IMR-90 (cell line): Measurements from ENCODE around the gene MOCS2. TPM values are rescaled to one million over a fixed set of nuclear protein-coding genes. Genes with fewer than 3 reads are reported as not detected.

Experiments used
- ATAC-seq: fragments of 200-7000 bp; cut with Tn5 transposase; 2 replicates; pipeline ENCODE4 v1.9.1; 2020; ENCODE audit warnings: low read depth, mild to moderate bottlenecking, moderate library complexity
- BruUV-seq: library from RNA; stranded (reverse); fragments of 400-500 nt; replicated peaks from 2 replicates; lab custom pipeline; 2021; lab: Mats Ljungman, UMichigan
- CTCF ChIA-PET: fragments of 300-600 bp; formaldehyde crosslinking; extraction: SDS; loops from one replicate; lab custom pipeline; 2021; ENCODE audit warnings: antibody characterized with exemption; lab: Yijun Ruan, JAX
- POLR2A ChIA-PET: fragments of 300-600 bp; sonication (Branson Sonifier 250); formaldehyde crosslinking; loops from one replicate; lab custom pipeline; 2022; ENCODE audit warnings: antibody characterized with exemption; ENCODE audit not compliant: unreplicated experiment; lab: Charles Lee
- DNase-seq: peaks from one replicate; pipeline ENCODE4 v3.0.0; 2013
- H2AFZ ChIP-seq: replicated peaks from 2 replicates; pipeline ENCODE3; 2013; ENCODE audit warnings: low read length, mild to moderate bottlenecking; ENCODE audit not compliant: poor library complexity
- H2AK5ac ChIP-seq: 2 replicates; pipeline ENCODE4 v1.6.1; 2013; ENCODE audit warnings: low read depth, low read length, inconsistent platforms
- H2AK9ac ChIP-seq: replicated peaks from 2 replicates; pipeline ENCODE3; 2013; ENCODE audit warnings: mild to moderate bottlenecking, low read depth, low read length, moderate library complexity; ENCODE audit not compliant: poor library complexity
- H2BK120ac ChIP-seq: 2 replicates; pipeline ENCODE4 v1.6.1; 2013; ENCODE audit warnings: low read depth, low read length, inconsistent platforms
- H2BK15ac ChIP-seq: 3 replicates; pipeline ENCODE4 v1.6.1; 2013; ENCODE audit warnings: low read depth, low read length, inconsistent platforms
- H2BK20ac ChIP-seq: 2 replicates; pipeline ENCODE4 v1.6.1; 2013; ENCODE audit warnings: low read depth, mild to moderate bottlenecking, inconsistent platforms, low read length, moderate library complexity
- H2BK5ac ChIP-seq: 2 replicates; pipeline ENCODE4 v1.6.1; 2013; ENCODE audit warnings: mild to moderate bottlenecking, low read depth, low read length, inconsistent platforms; ENCODE audit not compliant: poor library complexity, severe bottlenecking
- H3K14ac ChIP-seq: replicated peaks from 2 replicates; pipeline ENCODE4 v1.6.1; 2013; ENCODE audit warnings: low read depth, low read length, inconsistent platforms
- H3K18ac ChIP-seq: 2 replicates; pipeline ENCODE4 v1.6.1; 2013; ENCODE audit warnings: low read depth, low read length, control low read depth
- H3K23ac ChIP-seq: 2 replicates; pipeline ENCODE4 v1.6.1; 2013; ENCODE audit warnings: low read depth, low read length, inconsistent platforms
- H3K27ac ChIP-seq: 2 replicates; pipeline ENCODE4 v1.5.1; 2013; ENCODE audit warnings: mild to moderate bottlenecking, control low read depth, low read length; ENCODE audit not compliant: insufficient read depth
- H3K27me3 ChIP-seq: 2 replicates; pipeline ENCODE4 v1.6.1; 2013; ENCODE audit warnings: low read length; ENCODE audit not compliant: control insufficient read depth, insufficient read depth
- H3K36me3 ChIP-seq: 2 replicates; pipeline ENCODE4 v1.6.1; 2013; ENCODE audit warnings: low read length, mixed read lengths; ENCODE audit not compliant: control insufficient read depth, insufficient read depth
- H3K4ac ChIP-seq: 2 replicates; pipeline ENCODE4 v1.6.1; 2013; ENCODE audit warnings: low read depth, low read length, inconsistent platforms
- H3K4me1 ChIP-seq: 2 replicates; pipeline ENCODE4 v1.6.1; 2013; ENCODE audit warnings: low read length, mixed read lengths; ENCODE audit not compliant: control insufficient read depth, insufficient read depth
- H3K4me2 ChIP-seq: 2 replicates; pipeline ENCODE4 v1.6.1; 2013; ENCODE audit warnings: low read depth, mild to moderate bottlenecking, control low read depth, low read length, moderate library complexity
- H3K4me3 ChIP-seq: 2 replicates; pipeline ENCODE4 v1.5.1; 2013; ENCODE audit warnings: low read depth, mild to moderate bottlenecking, control low read depth, low read length, moderate library complexity; ENCODE audit not compliant: insufficient read depth
- H3K56ac ChIP-seq: 2 replicates; pipeline ENCODE4 v1.6.1; 2013; ENCODE audit warnings: low read length, inconsistent platforms; ENCODE audit not compliant: insufficient read depth; ENCODE audit errors: extremely low read depth
- H3K79me1 ChIP-seq, 2 experiments: 2 replicates each; pipeline ENCODE4 v1.6.1; 2013; ENCODE audit warnings: low read length in 2 of 2, inconsistent platforms in 1 of 2, low read depth in 1 of 2
- H3K9ac ChIP-seq: 2 replicates; pipeline ENCODE4 v1.6.1; 2013; ENCODE audit warnings: low read depth, low read length, control low read depth
- H3K9me1 ChIP-seq: 2 replicates; pipeline ENCODE4 v1.6.1; 2013; ENCODE audit warnings: low read length, inconsistent platforms; ENCODE audit not compliant: insufficient read depth
- H3K9me3 ChIP-seq: 2 replicates; pipeline ENCODE4 v1.6.1; 2013; ENCODE audit warnings: low read length; ENCODE audit not compliant: control insufficient read depth, insufficient read depth
- H4K20me1 ChIP-seq: 2 replicates; pipeline ENCODE4 v1.6.1; 2013; ENCODE audit warnings: low read length, inconsistent platforms; ENCODE audit not compliant: insufficient read depth
- H4K5ac ChIP-seq: 2 replicates; pipeline ENCODE4 v1.6.1; 2013; ENCODE audit warnings: mild to moderate bottlenecking, low read depth, low read length, control low read depth
- H4K8ac ChIP-seq, 2 experiments: 2 replicates each; pipeline ENCODE4 v1.6.1; 2013; ENCODE audit warnings: low read depth in 2 of 2, low read length in 2 of 2, control low read depth in 1 of 2, inconsistent platforms in 1 of 2
- H4K91ac ChIP-seq: 2 replicates; pipeline ENCODE4 v1.6.1; 2013; ENCODE audit warnings: low read depth, low read length, inconsistent platforms; ENCODE audit not compliant: insufficient read depth
- BHLHE40 ChIP-seq: fragments of 150-350 bp; IDR thresholded peaks from 2 replicates; pipeline ENCODE4 v1.6.1; 2016; ENCODE audit warnings: mild to moderate bottlenecking, low read depth, low read length
- CEBPB ChIP-seq: IDR thresholded peaks from 2 replicates; pipeline ENCODE4 v1.6.1; 2012; ENCODE audit warnings: low read depth, low read length, improper control_type of control experiment
- CHD1 ChIP-seq: IDR thresholded peaks from 2 replicates; pipeline ENCODE4 v1.6.1; 2012; ENCODE audit warnings: low read depth, low read length, improper control_type of control experiment
- ELK1 ChIP-seq: fragments of 150-350 bp; IDR thresholded peaks from 2 replicates; pipeline ENCODE4 v1.6.1; 2016; ENCODE audit warnings: low read depth, mild to moderate bottlenecking, low read length, moderate library complexity, borderline replicate concordance
- FOS ChIP-seq: fragments of 150-350 bp; IDR thresholded peaks from 2 replicates; pipeline ENCODE4 v1.6.1; 2016; ENCODE audit warnings: low read depth, low read length
- MAFK ChIP-seq: IDR thresholded peaks from 2 replicates; pipeline ENCODE4 v1.6.1; 2012; ENCODE audit warnings: low read depth, low read length, improper control_type of control experiment
- MAZ ChIP-seq: IDR thresholded peaks from 2 replicates; pipeline ENCODE4 v1.6.1; 2012; ENCODE audit warnings: low read depth, mild to moderate bottlenecking, low read length, improper control_type of control experiment, moderate library complexity, borderline replicate concordance
- MXI1 ChIP-seq: IDR thresholded peaks from 2 replicates; pipeline ENCODE4 v1.6.1; 2012; ENCODE audit warnings: low read depth, mild to moderate bottlenecking, low read length, moderate library complexity, borderline replicate concordance
- NFE2L2 ChIP-seq: fragments of 150-350 bp; IDR thresholded peaks from 2 replicates; pipeline ENCODE4 v1.6.1; 2016; ENCODE audit warnings: low read depth, mild to moderate bottlenecking, low read length
- POLR2A ChIP-seq: IDR thresholded peaks from 2 replicates; pipeline ENCODE4 v1.6.1; 2012; ENCODE audit warnings: mild to moderate bottlenecking, low read depth, low read length
- RAD21 ChIP-seq: IDR thresholded peaks from 2 replicates; pipeline ENCODE4 v1.6.1; 2012; ENCODE audit warnings: low read length, improper control_type of control experiment
- RCOR1 ChIP-seq: IDR thresholded peaks from 2 replicates; pipeline ENCODE4 v1.6.1; 2012; ENCODE audit warnings: mild to moderate bottlenecking, low read length, improper control_type of control experiment; ENCODE audit not compliant: insufficient replicate concordance
- RFX5 ChIP-seq: IDR thresholded peaks from 2 replicates; pipeline ENCODE4 v1.8.0; 2012; ENCODE audit warnings: low read depth, mild to moderate bottlenecking, low read length, moderate library complexity
- SMC3 ChIP-seq: fragments of 150-350 bp; IDR thresholded peaks from 2 replicates; pipeline ENCODE4 v1.6.1; 2016; ENCODE audit warnings: low read depth, mild to moderate bottlenecking, antibody characterized with exemption, low read length, moderate library complexity
- USF2 ChIP-seq: fragments of 150-350 bp; IDR thresholded peaks from 2 replicates; pipeline ENCODE4 v1.6.1; 2017; ENCODE audit warnings: mild to moderate bottlenecking, antibody characterized with exemption, low read length, low read depth
- WGBS, 2 experiments: methylation state at CpG; one replicate each; pipeline versions ENCODE4 v1.1.5 to v1.1.7; 2013; ENCODE audit warnings: missing lambda C conversion rate in 2 of 2; ENCODE audit not compliant: insufficient read length in 1 of 2; ENCODE audit errors: extremely low coverage in 2 of 2; 5-methylcytosine and 5-hydroxymethylcytosine counted together
- dilution Hi-C: fragments of 300-500 bp; cut with HindIII; formaldehyde crosslinking; loops from one replicate; pipeline ENCODE4 v1.14.3; 2018; ENCODE audit warnings: low sequenced_read_pairs; ENCODE audit not compliant: unreplicated experiment
- in situ Hi-C: fragments of 300-500 bp; cut with MboI; formaldehyde crosslinking; loops from 3 replicates; pipeline ENCODE4 v1.14.3; 2019; ENCODE audit warnings: low sequenced_read_pairs, inconsistent platforms, mixed read lengths
- intact Hi-C: fragments of 100-400 bp; cut with micrococcal nuclease; formaldehyde crosslinking; loops from 2 replicates; pipeline ENCODE4 v1.10.0; 2022
- polyA plus RNA-seq, 3 experiments: library from polyadenylated mRNA; depleted of rRNA; stranded (reverse); fragments of >200 nt; gene quantifications; 2 replicates each; pipeline ENCODE4 v1.2.3, GENCODE V29; 2012; ENCODE audit warnings: low replicate concordance in 1 of 3
- total RNA-seq: library from RNA; depleted of rRNA; stranded (reverse); fragments of >200 nt; gene quantifications from 2 replicates; pipeline ENCODE4 v1.2.3, GENCODE V29; 2012
- TF ChIP-seq, protein P1 (sequence below): conservative IDR thresholded peaks from 2 replicates; pipeline ENCODE4 v1.5.1; 2012; ENCODE audit warnings: mild to moderate bottlenecking, low read depth, low read length, improper control_type of control experiment

MOCS2 gene
- total and polyA plus RNA-seq, 2 of the 4 experiments (the other 2 are of a cell fraction) = 36.4 to 40.0 TPM

- Histone ChIP-seq H2AK9ac (no peak overlapping the region), H2AFZ (no peak overlapping the region), H3K56ac (no peak overlapping the region), H3K27ac (no peak overlapping the region), H3K9me1 (no peaks in the 10 kb centered on the region), H4K8ac (no peak overlapping the region), H3K9ac (no peak overlapping the region), H4K20me1 (no peaks in the 10 kb centered on the region), H3K27me3 (no peaks in the 10 kb centered on the region), H4K91ac (no peak overlapping the region), H4K5ac (no peak overlapping the region), H3K14ac (no peak overlapping the region), H2BK5ac (no peak overlapping the region), H3K9me3 (no peaks in the 10 kb centered on the region), H2BK15ac (no peak overlapping the region), H3K79me1 (peaks cover 12 to 22% of the 10 kb centered on the region in 2 experiments; a peak in 3 of 4 replicates), H3K23ac (no peak overlapping the region), H3K18ac (no peak overlapping the region), H3K4me2 (no peak overlapping the region), H2BK20ac (no peak overlapping the region), H3K4ac (no peak overlapping the region), H3K36me3 (peaks cover 27% of the 10 kb centered on the region), H2AK5ac (no peak overlapping the region), H3K4me3 (no peak overlapping the region), H3K4me1 (peaks cover 3% of the 10 kb centered on the region; the same call in 1 of the 2 replicates), H2BK120ac (no peak overlapping the region)
- DNase-seq (peak; percentile 22), ATAC-seq (no peak; the same call in 1 of the 2 replicates)
- WGBS, 2 experiments = no CpG with 5 or more reads among the region's 5 CpGs
- TF ChIP-seq CHD1 (no peak), FOS (no peak), MAFK (no peak), USF2 (no peak), NFE2L2 (no peak), POLR2A (no peak), CEBPB (no peak), BHLHE40 (no peak), SMC3 (no peak), RAD21 (no peak), MAZ (no peak), RCOR1 (no peak), ELK1 (no peak), RFX5 (no peak), MXI1 (no peak)
- TF ChIP-seq, protein P1, sequence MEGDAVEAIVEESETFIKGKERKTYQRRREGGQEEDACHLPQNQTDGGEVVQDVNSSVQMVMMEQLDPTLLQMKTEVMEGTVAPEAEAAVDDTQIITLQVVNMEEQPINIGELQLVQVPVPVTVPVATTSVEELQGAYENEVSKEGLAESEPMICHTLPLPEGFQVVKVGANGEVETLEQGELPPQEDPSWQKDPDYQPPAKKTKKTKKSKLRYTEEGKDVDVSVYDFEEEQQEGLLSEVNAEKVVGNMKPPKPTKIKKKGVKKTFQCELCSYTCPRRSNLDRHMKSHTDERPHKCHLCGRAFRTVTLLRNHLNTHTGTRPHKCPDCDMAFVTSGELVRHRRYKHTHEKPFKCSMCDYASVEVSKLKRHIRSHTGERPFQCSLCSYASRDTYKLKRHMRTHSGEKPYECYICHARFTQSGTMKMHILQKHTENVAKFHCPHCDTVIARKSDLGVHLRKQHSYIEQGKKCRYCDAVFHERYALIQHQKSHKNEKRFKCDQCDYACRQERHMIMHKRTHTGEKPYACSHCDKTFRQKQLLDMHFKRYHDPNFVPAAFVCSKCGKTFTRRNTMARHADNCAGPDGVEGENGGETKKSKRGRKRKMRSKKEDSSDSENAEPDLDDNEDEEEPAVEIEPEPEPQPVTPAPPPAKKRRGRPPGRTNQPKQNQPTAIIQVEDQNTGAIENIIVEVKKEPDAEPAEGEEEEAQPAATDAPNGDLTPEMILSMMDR = no peak
- ChIA-PET CTCF (no interaction called here), POLR2A (no interaction called here)
- intact Hi-C loops = no loop called here
- in situ Hi-C loops = no loop called here
- dilution Hi-C loops = loop anchor here (25.0 kb wide), 1 partner anchor 97 kb away; no protein-coding TSS in a partner anchor
- BruUV-seq = no TSS peak
Measured at GRCh38 chr5:53059281-53059680, 50.3 kb downstream of the MOCS2 start.
